DND-41 (cell line): Measurements from ENCODE around the gene DLG2.

Source experiments
- ATAC-seq: fragments of 200-7000 bp; cut with Tn5 transposase; 3 replicates; pipeline ENCODE4 v1.9.1; 2021; ENCODE audit warnings: low read depth; ENCODE audit not compliant: insufficient read depth
- DNase-seq: peaks from one replicate; pipeline ENCODE4 v3.0.0-alpha.2; 2020
- H2AFZ ChIP-seq: 2 replicates; pipeline ENCODE4 v1.6.0; 2012; ENCODE audit warnings: low read depth, low read length
- H3K27ac ChIP-seq: 2 replicates; pipeline ENCODE4 v1.5.1; 2012; ENCODE audit warnings: low read length, inconsistent platforms
- H3K27me3 ChIP-seq: fragments of 200-600 bp; sonication (generic); 2 replicates; pipeline ENCODE4 v1.6.0; 2012; ENCODE audit warnings: low read length, mild to moderate bottlenecking, inconsistent platforms; ENCODE audit not compliant: insufficient read depth, poor library complexity
- H3K36me3 ChIP-seq: 2 replicates; pipeline ENCODE4 v1.5.1; 2012; ENCODE audit warnings: low read length, inconsistent platforms; ENCODE audit not compliant: insufficient read depth
- H3K4me1 ChIP-seq: 2 replicates; pipeline ENCODE4 v1.5.1; 2012; ENCODE audit warnings: mild to moderate bottlenecking, low read length; ENCODE audit not compliant: insufficient read depth
- H3K4me2 ChIP-seq: 2 replicates; pipeline ENCODE4 v1.6.0; 2012; ENCODE audit warnings: mild to moderate bottlenecking, moderate library complexity, low read length, inconsistent platforms; ENCODE audit not compliant: insufficient read depth
- H3K4me3 ChIP-seq, 2 experiments: fragments of 200-600 bp in 1 of 2; shearing (Covaris generic) in 1 of 2; 2 replicates each; pipeline ENCODE4 v1.5.1; 2012 to 2016; ENCODE audit warnings: inconsistent platforms in 2 of 2, low read length in 2 of 2, mild to moderate bottlenecking in 2 of 2, low read depth in 1 of 2, moderate library complexity in 1 of 2
- H3K79me2 ChIP-seq: 2 replicates; pipeline ENCODE4 v1.6.0; 2012; ENCODE audit warnings: low read length, inconsistent platforms; ENCODE audit not compliant: insufficient read depth
- H3K9ac ChIP-seq: 2 replicates; pipeline ENCODE4 v1.6.0; 2012; ENCODE audit warnings: low read depth, mild to moderate bottlenecking, inconsistent platforms, low read length, moderate library complexity
- H3K9me3 ChIP-seq: 2 replicates; pipeline ENCODE4 v1.5.1; 2012; ENCODE audit warnings: low read length, moderate library complexity, mild to moderate bottlenecking, inconsistent platforms; ENCODE audit not compliant: insufficient read depth, severe bottlenecking
- H4K20me1 ChIP-seq: 2 replicates; pipeline ENCODE4 v1.6.0; 2012; ENCODE audit warnings: low read length; ENCODE audit not compliant: insufficient read depth
- CTCF ChIP-seq: IDR thresholded peaks from 2 replicates; pipeline ENCODE4 v1.5.1; 2012; ENCODE audit warnings: borderline replicate concordance, low read length, moderate library complexity, mild to moderate bottlenecking; ENCODE audit not compliant: poor library complexity, severe bottlenecking; ENCODE audit errors: extremely low read depth
- EZH2 ChIP-seq: IDR thresholded peaks from 3 replicates; pipeline ENCODE4 v1.6.1; 2012; ENCODE audit warnings: borderline replicate concordance, low read depth, mild to moderate bottlenecking, moderate library complexity, low read length, inconsistent platforms; ENCODE audit not compliant: severe bottlenecking

Gene DLG2

GRCh38 chr11:83685730-83686129 is 1941.4 kb downstream of the DLG2 start:
- DNase-seq (no peak), ATAC-seq (no peak)
- Histone ChIP-seq H3K27ac (no peak overlapping the region), H2AFZ (no peak overlapping the region), H3K9me3 (no peaks in the 10 kb centered on the region), H3K9ac (no peak overlapping the region), H3K27me3 (no peaks in the 10 kb centered on the region), H3K4me3 (no peak overlapping the region), H3K4me2 (no peak overlapping the region), H3K79me2 (no peaks in the 10 kb centered on the region), H3K36me3 (no peaks in the 10 kb centered on the region), H4K20me1 (no peaks in the 10 kb centered on the region), H3K4me1 (no peaks in the 10 kb centered on the region)
- TF ChIP-seq EZH2 (no peak), CTCF (no peak)

- Histone ChIP-seq H3K4me3 (no peak overlapping the region), H3K9ac (no peak overlapping the region), H3K4me1 (no peaks in the 10 kb centered on the region), H3K4me2 (no peak overlapping the region), H3K27ac (no peak overlapping the region), H3K9me3 (no peaks in the 10 kb centered on the region), H3K27me3 (no peaks in the 10 kb centered on the region), H4K20me1 (no peaks in the 10 kb centered on the region), H2AFZ (no peak overlapping the region), H3K79me2 (no peaks in the 10 kb centered on the region), H3K36me3 (no peaks in the 10 kb centered on the region)
- DNase-seq (no peak), ATAC-seq (no peak)
- no peak for TF ChIP-seq CTCF
- no peak for TF ChIP-seq EZH2
Measured at GRCh38 chr11:83684071-83684470, 1943.1 kb downstream of the DLG2 start.

- no peak overlapping the region for H3K27ac ChIP-seq
- H4K20me1 ChIP-seq = no peaks in the 10 kb centered on the region
- no peak overlapping the region for H2AFZ ChIP-seq
- no peak overlapping the region for H3K9ac ChIP-seq
- no peaks in the 10 kb centered on the region for H3K27me3 ChIP-seq
- H3K79me2 ChIP-seq = no peaks in the 10 kb centered on the region
- TF ChIP-seq EZH2 = no peak
- TF ChIP-seq CTCF = no peak
- DNase-seq (no peak), ATAC-seq (no peak)
- H3K9me3 ChIP-seq = no peaks in the 10 kb centered on the region
- H3K4me3 ChIP-seq = no peak overlapping the region
- no peaks in the 10 kb centered on the region for H3K4me1 ChIP-seq
- H3K36me3 ChIP-seq = no peaks in the 10 kb centered on the region
- H3K4me2 ChIP-seq = no peak overlapping the region
Measured at GRCh38 chr11:83682611-83682973, 1944.6 kb downstream of the DLG2 start.

- H3K27ac ChIP-seq = no peak overlapping the region
- H3K9me3 ChIP-seq = no peaks in the 10 kb centered on the region
- H4K20me1 ChIP-seq = no peaks in the 10 kb centered on the region
- ATAC-seq (no peak), DNase-seq (no peak)
- no peak overlapping the region for H3K4me2 ChIP-seq
- H3K4me3 ChIP-seq = no peak overlapping the region
- no peaks in the 10 kb centered on the region for H3K4me1 ChIP-seq
- H2AFZ ChIP-seq = no peak overlapping the region
- H3K9ac ChIP-seq = no peak overlapping the region
- H3K79me2 ChIP-seq = no peaks in the 10 kb centered on the region
- TF ChIP-seq EZH2 (no peak), CTCF (no peak)
- no peaks in the 10 kb centered on the region for H3K27me3 ChIP-seq
- H3K36me3 ChIP-seq = no peaks in the 10 kb centered on the region
Measured at GRCh38 chr11:83681906-83682610, 1945.1 kb downstream of the DLG2 start.
